Measurements from ENCODE around the gene ZFYVE27.

DNA sequence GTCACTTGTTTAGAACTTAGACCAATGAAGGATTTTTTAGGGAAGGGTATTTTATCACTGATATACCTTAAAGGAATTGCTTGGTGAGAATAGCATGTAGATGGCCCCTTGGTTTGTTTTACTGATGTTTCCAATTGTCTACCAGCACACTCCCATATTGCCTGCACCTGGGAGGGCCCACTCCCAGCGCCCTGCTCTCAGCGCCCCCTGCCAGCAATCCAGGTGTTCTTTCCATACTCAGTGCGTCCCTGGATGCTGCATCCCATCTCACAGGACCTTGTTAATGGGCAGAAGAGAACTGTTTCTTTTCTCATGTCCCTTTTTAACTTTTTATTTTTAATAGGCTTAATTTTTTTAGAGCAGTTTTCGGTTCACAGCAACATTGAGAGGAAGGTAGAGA, 59.0 kb downstream of the ZFYVE27 start:
- TF ChIP-seq TAF1 (IDR thresholded peaks at IDR 0.05; ENCODE audit: low read depth) (no peak), EP300 (IDR thresholded peaks at IDR 0.05; ENCODE audit: borderline replicate concordance) (no peak), TEAD4 (IDR thresholded peaks at IDR 0.05) (no peak), TCF12 (IDR thresholded peaks at IDR 0.05; ENCODE audit: low read depth) (no peak), NFIC (IDR thresholded peaks at IDR 0.05) (no peak), RAD21 (IDR thresholded peaks at IDR 0.05; ENCODE audit: low read depth) (no peak), USF1 (IDR thresholded peaks at IDR 0.05) (no peak), YY1 (IDR thresholded peaks at IDR 0.05; ENCODE audit: low read depth) (no peak), MAX (IDR thresholded peaks at IDR 0.05) (no peak), CEBPB (IDR thresholded peaks at IDR 0.05) (no peak), CREB1 (IDR thresholded peaks at IDR 0.05; ENCODE audit: low read depth) (no peak), EGR1 (IDR thresholded peaks at IDR 0.05) (no peak)
- TF ChIP-seq, protein P1, sequence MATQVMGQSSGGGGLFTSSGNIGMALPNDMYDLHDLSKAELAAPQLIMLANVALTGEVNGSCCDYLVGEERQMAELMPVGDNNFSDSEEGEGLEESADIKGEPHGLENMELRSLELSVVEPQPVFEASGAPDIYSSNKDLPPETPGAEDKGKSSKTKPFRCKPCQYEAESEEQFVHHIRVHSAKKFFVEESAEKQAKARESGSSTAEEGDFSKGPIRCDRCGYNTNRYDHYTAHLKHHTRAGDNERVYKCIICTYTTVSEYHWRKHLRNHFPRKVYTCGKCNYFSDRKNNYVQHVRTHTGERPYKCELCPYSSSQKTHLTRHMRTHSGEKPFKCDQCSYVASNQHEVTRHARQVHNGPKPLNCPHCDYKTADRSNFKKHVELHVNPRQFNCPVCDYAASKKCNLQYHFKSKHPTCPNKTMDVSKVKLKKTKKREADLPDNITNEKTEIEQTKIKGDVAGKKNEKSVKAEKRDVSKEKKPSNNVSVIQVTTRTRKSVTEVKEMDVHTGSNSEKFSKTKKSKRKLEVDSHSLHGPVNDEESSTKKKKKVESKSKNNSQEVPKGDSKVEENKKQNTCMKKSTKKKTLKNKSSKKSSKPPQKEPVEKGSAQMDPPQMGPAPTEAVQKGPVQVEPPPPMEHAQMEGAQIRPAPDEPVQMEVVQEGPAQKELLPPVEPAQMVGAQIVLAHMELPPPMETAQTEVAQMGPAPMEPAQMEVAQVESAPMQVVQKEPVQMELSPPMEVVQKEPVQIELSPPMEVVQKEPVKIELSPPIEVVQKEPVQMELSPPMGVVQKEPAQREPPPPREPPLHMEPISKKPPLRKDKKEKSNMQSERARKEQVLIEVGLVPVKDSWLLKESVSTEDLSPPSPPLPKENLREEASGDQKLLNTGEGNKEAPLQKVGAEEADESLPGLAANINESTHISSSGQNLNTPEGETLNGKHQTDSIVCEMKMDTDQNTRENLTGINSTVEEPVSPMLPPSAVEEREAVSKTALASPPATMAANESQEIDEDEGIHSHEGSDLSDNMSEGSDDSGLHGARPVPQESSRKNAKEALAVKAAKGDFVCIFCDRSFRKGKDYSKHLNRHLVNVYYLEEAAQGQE (IDR thresholded peaks at IDR 0.05; ENCODE audit: low read depth) = no peak
